Upper lobe of left lung (tissue), 6 donors: ENCODE measurements around the gene PKP1. TPM values are rescaled to one million over a fixed set of nuclear protein-coding genes. Genes with fewer than 3 reads are reported as not detected.

ENCODE experiments used
- ATAC-seq, 2 donors: fragments of 200-7000 bp; cut with Tn5 transposase; one replicate each; pipeline ENCODE4 v1.9.1; 2022; ENCODE audit warnings: mild to moderate bottlenecking in 2 of 2, moderate library complexity in 2 of 2; ENCODE audit not compliant: low FRiP score in 2 of 2
- DNase-seq, 2 donors: peaks; one replicate each; pipeline ENCODE4 v3.0.0-alpha.2; 2019 to 2020
- H3K27ac ChIP-seq, 4 donors: fragments of 200-600 bp; sonication (generic); one replicate each; pipeline ENCODE4 v1.5.1; 2016 to 2019
- H3K27me3 ChIP-seq, 4 donors: fragments of 200-600 bp; sonication (generic); one replicate each; pipeline ENCODE4 v1.5.1; 2017 to 2019
- H3K36me3 ChIP-seq, 4 donors: fragments of 200-600 bp; sonication (generic); one replicate each; pipeline ENCODE4 v1.5.1; 2016 to 2019
- H3K4me1 ChIP-seq, 4 donors: fragments of 200-600 bp; sonication (generic); one replicate each; pipeline ENCODE4 v1.5.1; 2018 to 2019
- H3K4me3 ChIP-seq, 4 donors: fragments of 200-600 bp; sonication (generic); one replicate each; pipeline ENCODE4 v1.5.1; 2017 to 2019; ENCODE audit warnings: mild to moderate bottlenecking in 2 of 4, moderate library complexity in 1 of 4
- H3K9me3 ChIP-seq, 4 donors: fragments of 200-600 bp; sonication (generic); one replicate each; pipeline ENCODE4 v1.5.1; 2018 to 2019
- CTCF ChIP-seq, 6 experiments: fragments of 450-650 bp in 4 of 6; fragments of 200-600 bp in 2 of 6; sonication (generic) in 2 of 6; IDR thresholded peaks; one replicate each; pipeline ENCODE4 v1.5.1; 2016 to 2019; ENCODE audit warnings: antibody characterized with exemption in 6 of 6
- EP300 ChIP-seq, 4 donors: sonication (generic); formaldehyde crosslinking; IDR thresholded peaks; one replicate each; pipeline ENCODE4 v1.5.1; 2017; ENCODE audit warnings: antibody characterized with exemption in 4 of 4, control low read depth in 2 of 4
- POLR2A ChIP-seq, 4 donors: fragments of 450-650 bp; IDR thresholded peaks; one replicate each; pipeline ENCODE4 v1.5.1; 2016 to 2017; ENCODE audit warnings: antibody characterized with exemption in 4 of 4, mild to moderate bottlenecking in 2 of 4
- POLR2AphosphoS5 ChIP-seq, 2 donors: sonication (generic); formaldehyde crosslinking; IDR thresholded peaks; one replicate each; pipeline ENCODE4 v1.5.1; 2017; ENCODE audit warnings: antibody characterized with exemption in 2 of 2
- WGBS, 2 donors: methylation state at CpG; one replicate each; pipeline ENCODE4 v1.1.5; 2017 to 2018; 5-methylcytosine and 5-hydroxymethylcytosine counted together
- total RNA-seq, 6 donors: library from RNA; depleted of rRNA in 4 of 6; stranded (reverse); fragments of >200 nt in 4 of 6; gene quantifications; one replicate each; pipeline versions ENCODE4 v1.1.0 to v1.2.1, GENCODE V29; 2016 to 2021
- donor health status: DM: no; HTN: no; CAD: no; lungs with moderate emphysema.
- donor health status: DM: no; HTN: yes; CAD: no; lungs with severe emphysema.

Gene PKP1
- total RNA-seq, 6 donors from 2014 or later: 0.86 to 4.9 (median 2.5) TPM

- 86 to 98% methylated on average over 6 to 8 of the region's 8 CpGs for WGBS, 2 donors
- Histone ChIP-seq H3K4me3 (no peak overlapping the region), H3K36me3 (no peaks in the 10 kb centered on the region), H3K4me1 (peaks cover 11 to 13% (median 12%) of the 10 kb centered on the region in 4 donors), H3K27me3 (no peaks in the 10 kb centered on the region), H3K27ac (no peak overlapping the region), H3K9me3 (no peaks in the 10 kb centered on the region)
- ATAC-seq (no peak), DNase-seq (no peak)
- TF ChIP-seq POLR2AphosphoS5 (IDR thresholded peaks at IDR 0.05): no peak
- TF ChIP-seq CTCF (IDR thresholded peaks at IDR 0.05): no peak
- TF ChIP-seq EP300 (IDR thresholded peaks at IDR 0.05): no peak
- TF ChIP-seq POLR2A (IDR thresholded peaks at IDR 0.05): no peak
Measured at GRCh38 chr1:201261771-201262547, 21.3 kb upstream of the PKP1 start.

DNA sequence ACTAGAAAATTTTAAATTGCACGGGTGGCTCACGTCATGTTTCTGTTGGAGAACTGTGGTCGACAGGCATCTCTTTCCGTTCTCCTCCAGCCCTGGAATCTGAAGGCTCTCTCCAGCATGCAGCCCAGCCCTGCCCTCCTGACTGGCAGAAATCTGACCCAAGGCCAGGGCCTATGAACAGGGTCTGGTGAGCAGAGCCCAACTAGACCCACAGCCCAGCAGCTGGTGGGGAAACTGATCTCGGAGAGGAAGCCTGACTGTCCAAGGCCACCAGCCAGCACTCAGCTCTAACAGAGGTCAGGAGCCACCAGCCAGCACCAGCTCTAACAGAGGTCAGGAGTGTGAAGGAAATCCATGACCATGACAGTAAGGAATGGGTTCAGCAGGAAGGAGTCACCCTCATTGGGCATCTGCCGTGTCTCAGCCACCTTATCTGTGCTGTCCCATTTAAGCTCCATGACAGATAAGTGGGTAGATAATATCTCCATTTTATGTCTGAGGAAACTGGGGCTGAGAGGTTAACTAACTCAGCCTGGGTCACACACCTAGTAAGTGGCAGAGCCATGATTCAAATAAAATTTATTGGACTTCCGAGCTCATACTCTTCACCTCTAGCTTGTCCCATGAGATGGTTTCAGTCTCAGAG lies 20.2 kb upstream of the PKP1 start:
- no peak for TF ChIP-seq CTCF (IDR thresholded peaks at IDR 0.05)
- TF ChIP-seq POLR2AphosphoS5 (IDR thresholded peaks at IDR 0.05): no peak
- no peak for TF ChIP-seq EP300 (IDR thresholded peaks at IDR 0.05)
- TF ChIP-seq POLR2A (IDR thresholded peaks at IDR 0.05): no peak
- ATAC-seq (no peak), DNase-seq (no peak)
- Histone ChIP-seq H3K27ac (no peak overlapping the region), H3K4me1 (peaks cover 11 to 13% (median 12%) of the 10 kb centered on the region in 4 donors), H3K36me3 (no peaks in the 10 kb centered on the region), H3K9me3 (no peaks in the 10 kb centered on the region), H3K4me3 (no peak overlapping the region), H3K27me3 (no peaks in the 10 kb centered on the region)
- 94 to 96% methylated on average over 5 to 7 of the region's 7 CpGs for WGBS, 2 donors

GRCh38 chr1:201264072-201264471 lies 19.2 kb upstream of the PKP1 start:
- Histone ChIP-seq H3K9me3 (no peaks in the 10 kb centered on the region), H3K4me3 (no peak overlapping the region), H3K27ac (no peak overlapping the region), H3K27me3 (no peaks in the 10 kb centered on the region), H3K4me1 (peaks cover 11 to 19% (median 12%) of the 10 kb centered on the region in 4 donors), H3K36me3 (no peaks in the 10 kb centered on the region)
- 91 to 95% methylated on average over 4 to 6 of the region's 6 CpGs for WGBS, 2 donors
- DNase-seq (no peak), ATAC-seq (no peak)
- TF ChIP-seq POLR2A (IDR thresholded peaks at IDR 0.05) (no peak), EP300 (IDR thresholded peaks at IDR 0.05) (no peak), CTCF (IDR thresholded peaks at IDR 0.05) (no peak), POLR2AphosphoS5 (IDR thresholded peaks at IDR 0.05) (no peak)

- H3K27ac ChIP-seq: no peak overlapping the region
- no peak for DNase-seq
- no peak overlapping the region for H3K4me3 ChIP-seq
- H3K27me3 ChIP-seq: no peaks in the 10 kb centered on the region
- TF ChIP-seq CTCF (IDR thresholded peaks at IDR 0.05) (no peak), POLR2AphosphoS5 (IDR thresholded peaks at IDR 0.05) (no peak), EP300 (IDR thresholded peaks at IDR 0.05) (no peak), POLR2A (IDR thresholded peaks at IDR 0.05) (no peak)
- no peaks in the 10 kb centered on the region for H3K36me3 ChIP-seq
- H3K4me1 ChIP-seq: peaks cover 8 to 14% (median 9%) of the 10 kb centered on the region in 4 donors
- 84 to 87% methylated on average over 4 of the region's 4 CpGs for WGBS, 2 donors
- no peak for ATAC-seq
- no peaks in the 10 kb centered on the region for H3K9me3 ChIP-seq
Measured at GRCh38 chr1:201264554-201264953, 18.8 kb upstream of the PKP1 start.
